HEK293 (cell line): ENCODE measurements around the gene FRYL.

ENCODE experiments used
- CTCF ChIP-seq: fragments of 450-650 bp; formaldehyde crosslinking; IDR thresholded peaks from 2 replicates; pipeline ENCODE4 v1.5.1; 2016; ENCODE audit warnings: missing biosample characterization, missing genetic modification characterization
- ZBTB7A ChIP-seq: fragments of 450-650 bp; formaldehyde crosslinking; IDR thresholded peaks from 2 replicates; pipeline ENCODE4 v1.5.1; 2016; ENCODE audit warnings: low read depth, missing biosample characterization, missing genetic modification characterization
- ZFP41 ChIP-seq: fragments of 450-650 bp; formaldehyde crosslinking; IDR thresholded peaks from 2 replicates; pipeline ENCODE4 v1.5.1; 2016; ENCODE audit warnings: missing biosample characterization, missing genetic modification characterization, borderline replicate concordance
- ZNF114 ChIP-seq: fragments of 450-650 bp; formaldehyde crosslinking; IDR thresholded peaks from 2 replicates; pipeline ENCODE4 v1.5.0; 2017; ENCODE audit warnings: missing biosample characterization, missing genetic modification characterization
- ZNF324 ChIP-seq: fragments of 450-650 bp; formaldehyde crosslinking; IDR thresholded peaks from 2 replicates; pipeline ENCODE4 v1.5.1; 2016; ENCODE audit warnings: missing biosample characterization, missing genetic modification characterization
- ZNF423 ChIP-seq: fragments of 450-650 bp; formaldehyde crosslinking; IDR thresholded peaks from 2 replicates; pipeline ENCODE4 v1.5.1; 2016; ENCODE audit warnings: missing biosample characterization, missing genetic modification characterization
- ZNF670 ChIP-seq: fragments of 450-650 bp; formaldehyde crosslinking; IDR thresholded peaks from 2 replicates; pipeline ENCODE4 v1.5.1; 2016; ENCODE audit warnings: missing biosample characterization, missing genetic modification characterization, low read depth
- ZNF768 ChIP-seq: fragments of 450-650 bp; formaldehyde crosslinking; IDR thresholded peaks from 2 replicates; pipeline ENCODE4 v1.5.1; 2018; ENCODE audit warnings: missing biosample characterization, mild to moderate bottlenecking, missing genetic modification characterization

GRCh38 chr4:48654015-48654664, 125.9 kb downstream of the FRYL start:
- no peak for TF ChIP-seq ZBTB7A (tag by site-specific recombination)
- TF ChIP-seq CTCF (tag by site-specific recombination) = no peak
- TF ChIP-seq ZFP41 (tag by site-specific recombination) = no peak
- TF ChIP-seq ZNF324 (tag by site-specific recombination) = no peak
- TF ChIP-seq ZNF423 (tag by site-specific recombination) = no peak
- TF ChIP-seq ZNF114 (tag by site-specific recombination) = no peak
- TF ChIP-seq ZNF768 (tag by site-specific recombination) = no peak
- TF ChIP-seq ZNF670 = no peak
